Loucy (cell line): ENCODE results near the gene CDC42EP3.

Source experiments
- CTCF ChIP-seq: fragments of 200-600 bp; sonication (generic); conservative IDR thresholded peaks from 2 replicates; pipeline ENCODE4 v1.5.1; 2014; ENCODE audit warnings: mild to moderate bottlenecking, antibody characterized with exemption, low read length
- EZH2phosphoT487 ChIP-seq: fragments of 200-600 bp; IDR thresholded peaks from 2 replicates; pipeline ENCODE4 v1.6.1; 2018; ENCODE audit warnings: antibody characterized with exemption, mild to moderate bottlenecking, moderate library complexity, borderline replicate concordance

DNA sequence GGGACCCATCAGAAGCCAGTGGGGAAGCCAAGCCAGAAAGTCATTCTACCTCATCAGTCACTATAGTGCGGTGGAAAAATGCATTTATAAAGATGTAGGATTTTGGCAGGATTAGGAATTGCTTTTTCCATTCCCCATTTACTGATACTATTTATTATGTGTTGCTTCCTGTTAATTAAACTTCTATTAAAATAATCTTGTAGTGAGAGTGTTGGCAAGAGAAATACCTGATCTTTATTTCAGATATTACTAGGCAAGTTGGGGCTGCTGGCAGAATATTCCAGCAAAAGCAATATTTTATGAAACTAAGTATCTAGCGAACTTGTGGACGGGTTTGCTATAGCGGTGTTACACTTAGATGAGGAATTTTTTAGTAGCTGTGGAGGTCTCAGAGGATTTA, 23.9 kb upstream of the CDC42EP3 start:
- TF ChIP-seq CTCF (no peak), EZH2phosphoT487 (no peak)
